Measurements from ENCODE around the gene ZNRF3.

GRCh38 chr22:29087012-29087411 lies 203.6 kb downstream of the ZNRF3 start:
- TF ChIP-seq CTCF (IDR thresholded peaks at IDR 0.05; ENCODE audit: low read depth, low read length) = no peak
- no peak for TF ChIP-seq EZH2phosphoT487 (IDR thresholded peaks at IDR 0.05; ENCODE audit: low read depth)
